Stimulated activated CD8-positive, alpha-beta memory T cell treated with anti-CD3 and anti-CD28 coated beads, Interleukin-12 subunit alpha, Interleukin-12 subunit beta, amount 100 ng/mL, for 24 hours (primary cell): ENCODE measurements around the gene PLCB1.

ENCODE experiments used
- DNase-seq: peaks from one replicate; pipeline ENCODE4 v3.0.0-alpha.2; 2020; ENCODE audit errors: extremely low read depth

The PLCB1 gene

DNA sequence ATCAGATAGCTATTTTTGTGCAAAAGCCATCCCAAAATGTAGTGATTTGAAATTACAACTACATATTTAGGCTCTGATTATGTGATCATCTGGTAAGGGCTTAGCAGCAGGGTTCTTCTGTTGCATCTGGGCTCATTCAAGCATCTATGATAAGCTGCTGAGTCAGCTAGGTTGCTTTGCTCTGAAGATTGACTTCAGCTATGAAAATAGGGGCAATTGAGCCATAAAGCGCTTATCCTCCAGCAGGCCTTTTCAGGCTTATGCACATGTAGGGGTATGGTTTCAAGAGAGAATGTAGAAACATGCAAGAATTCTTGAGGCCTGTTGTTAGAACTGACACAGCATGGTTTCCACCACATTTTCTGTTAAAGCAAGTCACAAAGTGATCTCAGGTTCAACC lies 114.1 kb downstream of the PLCB1 start:
- DNase-seq: no peak

DNA sequence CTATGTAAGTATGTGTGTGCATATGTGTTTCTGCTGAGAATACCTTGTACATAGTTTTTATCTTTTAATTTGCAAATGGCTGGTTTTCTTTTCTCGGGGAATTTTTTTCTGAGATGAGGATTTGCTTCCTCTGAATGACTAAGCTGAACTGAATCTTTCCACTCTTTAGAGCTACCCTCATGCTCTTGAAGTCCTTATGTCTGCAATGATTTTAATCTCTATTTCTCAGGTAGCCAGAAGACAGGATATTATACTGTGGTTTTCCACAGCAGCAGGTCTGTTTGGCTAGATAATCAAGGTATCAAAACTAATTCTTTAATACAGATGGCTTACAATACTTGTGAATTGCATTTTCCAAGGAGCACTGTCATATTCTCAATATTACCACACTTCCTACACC lies 114.7 kb downstream of the PLCB1 start:
- DNase-seq: no peak

DNA sequence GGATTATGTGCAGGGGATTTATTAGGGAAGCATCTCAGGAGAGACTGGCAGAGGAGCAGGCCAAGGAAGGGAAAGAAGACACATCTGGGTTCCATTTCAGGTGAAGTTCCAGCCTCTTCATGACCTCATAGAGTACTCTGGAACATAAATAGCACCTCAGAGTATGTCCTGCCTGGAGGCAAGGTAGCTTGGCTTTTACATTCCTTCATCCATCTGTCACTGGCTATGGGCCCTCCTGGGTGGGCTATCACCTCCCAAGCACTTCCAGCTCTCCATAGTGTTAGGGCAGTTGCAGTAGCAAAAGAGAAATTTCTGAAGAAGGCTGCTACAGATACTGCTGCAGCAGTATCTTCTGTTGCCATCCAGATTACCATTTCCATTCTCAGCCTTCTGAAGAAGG lies 116.0 kb downstream of the PLCB1 start:
- DNase-seq: no peak

DNA sequence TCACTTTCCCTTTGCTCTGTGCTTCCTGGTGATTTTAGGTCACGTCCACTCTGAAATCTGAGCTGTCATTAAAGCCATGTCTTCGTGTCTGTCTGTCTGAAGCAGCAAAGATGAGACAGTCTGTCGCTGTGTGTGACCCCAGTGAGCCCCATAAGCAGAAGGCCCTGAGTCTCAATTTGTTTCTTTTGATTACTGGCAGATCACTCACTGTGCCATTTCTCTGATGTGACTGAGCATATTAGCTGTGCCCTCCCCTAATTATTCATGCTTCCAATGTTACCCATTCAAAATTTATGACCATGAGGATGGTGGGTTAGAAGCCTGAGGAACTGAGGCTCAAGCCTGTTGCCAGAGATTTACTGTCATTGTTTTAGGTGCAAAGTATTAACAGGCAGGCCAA lies 117.6 kb downstream of the PLCB1 start:
- DNase-seq: no peak

DNA sequence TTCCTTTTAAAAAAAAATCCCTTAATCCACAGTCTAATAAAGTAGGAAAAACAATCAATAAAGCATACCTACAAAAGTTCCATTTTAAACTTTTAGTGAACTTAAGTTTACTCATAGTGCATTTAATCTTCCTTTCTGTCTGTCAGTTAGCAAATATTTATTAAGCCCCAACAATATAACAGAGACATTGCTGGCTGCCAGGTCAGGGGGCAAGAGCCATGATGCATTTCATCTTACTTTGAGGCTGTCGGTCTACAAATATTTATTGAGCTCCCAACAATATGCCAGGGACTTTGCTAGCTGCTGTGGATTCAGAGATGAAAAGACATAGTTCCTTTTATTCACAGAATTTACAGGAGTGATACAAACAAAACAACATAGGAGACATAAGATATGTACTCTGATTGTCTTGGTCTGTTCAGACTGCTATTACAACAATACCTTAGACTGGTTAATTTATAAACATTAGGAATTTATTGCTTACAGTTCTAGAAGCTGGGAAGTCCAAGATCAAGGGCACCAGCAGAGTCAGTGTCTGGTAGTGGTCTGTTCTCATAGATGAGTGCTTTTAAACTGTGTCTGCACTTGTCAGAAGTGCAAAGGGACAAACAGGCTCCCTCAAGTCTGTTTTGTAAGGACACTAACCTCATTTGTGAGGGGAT lies 118.6 kb downstream of the PLCB1 start:
- DNase-seq: no peak

DNA sequence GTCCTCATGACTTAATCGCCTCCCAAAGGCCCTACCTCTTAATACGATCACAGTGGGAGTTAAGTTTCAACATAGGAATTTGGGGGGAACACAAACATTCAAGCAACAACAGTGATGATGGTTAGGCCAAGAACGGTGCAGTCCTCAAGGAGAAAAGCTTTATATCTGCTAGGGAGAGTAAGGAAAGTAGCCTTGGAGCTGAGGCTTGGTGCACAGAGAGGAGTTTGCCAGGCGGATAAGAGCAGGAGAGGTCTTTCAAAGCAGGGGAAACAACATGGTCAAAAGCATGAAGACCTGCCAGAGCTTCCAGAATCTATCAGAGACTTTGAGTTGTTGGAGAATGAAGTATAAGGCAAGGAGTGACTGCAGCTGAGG lies 119.1 kb downstream of the PLCB1 start:
- DNase-seq: no peak

DNA sequence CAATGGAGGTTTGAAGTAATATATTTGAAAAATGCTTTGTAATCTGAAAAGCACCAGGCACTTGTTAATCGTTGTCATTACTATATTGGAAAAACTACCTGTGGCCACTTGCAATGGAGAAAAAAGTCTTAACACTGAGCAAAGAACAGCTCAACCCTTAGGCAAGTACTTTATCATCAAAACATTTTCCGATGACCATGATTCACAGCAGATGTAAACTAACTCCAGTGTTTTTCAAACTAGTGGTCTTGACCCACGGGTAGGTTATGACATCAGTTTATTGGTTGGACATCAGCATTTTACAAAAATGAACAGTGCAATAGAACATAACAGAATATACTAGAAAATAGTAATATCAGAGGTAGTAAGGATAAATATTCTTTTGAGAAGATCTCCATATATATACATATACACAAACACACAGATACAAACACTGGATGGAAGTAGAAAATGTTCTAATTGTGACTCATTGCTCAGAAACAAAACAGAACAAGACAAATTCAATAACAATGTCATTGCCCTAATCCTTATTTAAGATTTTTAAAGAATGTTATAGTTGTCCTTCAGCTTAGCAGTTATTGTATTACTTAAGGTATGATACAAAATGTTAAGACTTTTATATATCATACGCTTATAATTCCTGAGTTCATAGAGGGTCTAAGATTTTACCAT lies 123.0 kb downstream of the PLCB1 start:
- DNase-seq: no peak

DNA sequence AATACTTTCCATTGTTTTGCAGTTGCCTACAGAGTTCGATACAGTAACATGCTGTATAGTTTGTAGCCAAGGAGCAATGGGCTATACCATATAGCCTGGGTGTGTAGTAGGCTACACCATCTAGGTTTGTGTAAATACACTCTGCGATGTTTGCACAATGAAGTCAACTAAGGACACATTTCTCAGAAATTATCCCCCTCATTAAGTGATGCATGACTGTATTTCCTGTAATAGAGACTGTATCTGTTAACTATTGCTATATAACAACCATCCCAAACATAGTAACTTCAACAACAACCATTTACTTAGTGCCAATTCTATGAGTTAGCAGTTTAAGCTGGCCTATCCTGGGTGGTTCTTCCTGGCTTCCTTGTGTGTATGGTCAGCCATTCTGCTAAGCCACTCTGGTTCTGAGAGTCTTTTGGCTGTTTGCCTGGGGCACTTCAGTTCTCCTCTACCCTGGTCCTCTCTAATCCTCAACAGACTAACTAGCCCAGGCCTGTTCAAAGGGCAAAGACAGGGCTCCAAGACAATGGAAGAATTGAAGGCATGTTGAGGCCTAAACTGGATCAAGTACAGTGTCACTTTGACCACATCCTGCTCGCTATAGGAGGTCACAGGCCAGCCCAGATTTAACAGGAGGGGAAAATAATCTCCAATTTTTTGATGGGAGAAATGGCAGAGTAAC lies 124.0 kb downstream of the PLCB1 start:
- no peak for DNase-seq

DNA sequence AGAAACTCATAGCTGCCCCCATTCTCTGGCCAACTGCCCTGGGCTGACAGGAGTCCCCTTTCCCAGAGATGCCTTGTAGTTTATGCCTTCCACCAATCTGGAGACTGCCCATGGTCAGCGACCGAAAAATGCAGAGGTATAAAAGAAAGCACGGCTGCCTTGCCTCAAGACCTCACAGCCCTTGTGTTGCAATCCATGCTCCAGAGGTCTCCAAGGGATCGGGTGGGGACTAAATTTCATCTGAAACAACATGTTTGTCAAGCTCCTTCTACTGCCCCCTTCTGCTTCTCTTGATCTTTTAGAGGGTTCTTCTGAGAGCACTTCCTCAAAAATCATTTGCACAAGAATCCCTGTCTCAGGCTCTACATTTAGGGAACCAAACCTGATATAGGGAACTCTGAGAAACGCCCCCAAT lies 128.8 kb downstream of the PLCB1 start:
- no peak for DNase-seq

DNA sequence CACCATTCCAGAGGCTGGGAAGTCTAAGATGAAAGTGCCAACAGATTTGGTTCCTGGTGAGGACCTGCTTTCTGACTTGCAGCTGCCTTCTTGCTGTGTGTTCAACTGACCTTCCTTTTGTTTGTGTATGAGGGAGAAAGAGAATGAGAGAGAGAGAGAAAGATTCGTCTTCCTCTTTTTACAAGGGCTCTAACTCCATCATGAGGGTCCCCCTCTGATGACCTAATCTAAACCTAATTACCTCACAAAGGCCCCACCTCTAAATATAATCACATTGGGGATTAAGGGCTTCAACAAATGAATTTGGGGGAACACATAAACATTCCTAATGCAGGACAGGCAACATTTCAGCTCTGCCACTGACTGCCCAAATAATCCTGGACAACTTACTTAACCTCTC lies 130.7 kb downstream of the PLCB1 start:
- no peak for DNase-seq

DNA sequence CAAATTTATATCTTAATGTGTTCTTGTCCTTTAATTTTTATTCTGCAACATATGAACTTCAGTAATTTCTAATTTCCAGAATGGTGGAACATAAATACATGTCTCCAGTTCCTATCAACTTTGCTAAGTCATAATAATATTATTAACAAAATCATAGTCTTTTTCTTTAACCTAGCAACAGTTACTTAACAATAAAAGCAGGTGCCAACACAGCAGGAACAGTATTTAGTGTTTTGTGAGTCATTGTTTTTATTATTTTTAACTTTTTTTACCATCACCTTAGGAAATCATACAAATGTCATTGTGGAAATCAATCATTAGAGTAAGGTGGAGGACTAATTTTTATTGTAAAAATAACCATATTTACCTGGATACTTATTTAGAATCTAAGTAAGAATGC lies 133.5 kb downstream of the PLCB1 start:
- no peak for DNase-seq

DNA sequence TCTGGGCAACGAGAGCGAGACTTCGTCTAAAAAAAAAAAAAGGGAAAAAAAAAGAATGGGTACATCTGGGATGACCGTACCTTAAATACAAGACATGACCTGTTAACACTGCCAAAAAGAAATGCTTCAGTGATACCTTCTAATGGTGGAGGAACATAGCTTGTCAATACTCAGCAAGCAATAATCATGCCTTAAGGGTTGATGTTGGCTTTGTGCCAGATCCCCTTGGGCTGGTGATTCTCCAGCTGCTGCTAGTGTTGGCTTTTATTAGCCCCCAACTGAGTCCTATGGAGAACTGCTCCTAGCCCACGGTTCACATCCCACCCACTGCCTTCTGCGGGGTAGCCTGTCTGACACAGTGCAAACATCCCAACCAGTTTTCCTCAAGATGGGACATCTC lies 134.9 kb downstream of the PLCB1 start:
- no peak for DNase-seq

DNA sequence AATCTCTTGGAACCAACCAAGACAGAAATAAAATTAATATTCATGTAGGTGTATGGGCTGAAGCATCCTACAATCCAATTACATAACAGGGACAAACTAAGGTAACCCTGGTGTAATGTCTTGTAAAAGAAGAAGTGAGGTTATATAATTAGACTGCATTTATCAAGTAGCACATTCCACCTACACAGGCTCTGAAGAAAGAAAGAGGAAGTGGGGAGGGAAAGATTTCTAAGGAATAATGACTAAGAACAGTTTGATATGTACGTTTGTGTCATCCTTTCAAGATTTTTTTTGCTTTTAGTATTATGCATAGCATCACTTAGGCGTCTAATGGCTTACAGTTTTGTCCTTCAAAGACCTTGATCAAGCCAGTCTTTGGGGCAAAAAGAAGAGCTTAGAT lies 139.7 kb downstream of the PLCB1 start:
- no peak for DNase-seq

DNA sequence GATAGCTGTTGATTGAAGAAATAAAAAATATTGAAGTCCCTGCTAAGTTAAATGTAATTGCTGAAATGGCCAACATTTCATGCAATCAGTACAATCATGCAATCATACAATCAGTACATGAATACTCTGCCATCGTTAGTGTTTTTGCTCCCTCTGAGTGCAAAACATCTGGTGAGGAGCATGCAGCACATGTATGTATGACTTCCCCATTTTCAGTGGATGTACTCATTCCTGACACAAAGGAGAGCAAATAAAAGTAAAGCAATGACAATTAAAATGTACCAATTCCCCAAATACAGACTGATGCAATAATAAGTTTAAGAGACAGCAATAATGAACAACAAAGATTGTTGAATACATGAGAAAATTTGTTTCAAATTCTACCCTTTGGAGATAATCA lies 140.7 kb downstream of the PLCB1 start:
- no peak for DNase-seq

DNA sequence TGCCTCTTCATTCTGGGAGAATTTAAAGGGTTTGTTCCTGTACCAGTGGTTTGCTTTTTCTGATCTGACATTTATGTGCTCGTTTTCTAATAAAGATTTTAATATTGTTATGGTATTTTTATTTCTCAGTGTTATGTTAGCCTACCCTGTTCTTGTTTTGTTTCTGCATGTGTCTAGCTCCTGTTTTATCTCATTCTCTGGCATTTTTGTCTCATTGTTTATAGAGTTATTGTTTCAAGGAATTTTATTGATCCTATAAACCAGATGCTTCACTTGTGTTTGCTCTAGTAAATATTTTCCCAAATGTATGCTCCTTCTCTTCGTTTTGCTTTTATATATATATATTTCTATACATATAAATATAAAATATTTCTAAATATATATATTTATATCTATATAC lies 152.8 kb downstream of the PLCB1 start:
- no peak for DNase-seq

DNA sequence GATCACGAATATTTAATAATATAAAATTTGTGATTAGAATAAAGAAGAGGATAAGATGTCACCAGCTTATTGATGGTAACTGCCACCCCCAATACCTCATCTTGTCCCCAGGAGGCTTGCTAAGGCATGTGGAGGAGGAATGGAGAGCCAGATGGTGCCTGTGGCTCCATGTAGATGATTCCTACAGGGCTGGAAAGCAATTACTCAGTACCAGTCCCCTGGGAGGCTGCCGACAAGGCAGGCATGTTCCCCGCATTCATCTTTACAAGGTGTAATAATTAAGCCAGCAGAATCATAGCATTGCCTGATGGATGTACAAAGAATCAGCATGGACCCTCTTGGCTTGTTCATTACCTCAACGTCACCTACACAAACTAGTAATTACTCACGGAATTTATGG lies 155.3 kb downstream of the PLCB1 start:
- DNase-seq: no peak

DNA sequence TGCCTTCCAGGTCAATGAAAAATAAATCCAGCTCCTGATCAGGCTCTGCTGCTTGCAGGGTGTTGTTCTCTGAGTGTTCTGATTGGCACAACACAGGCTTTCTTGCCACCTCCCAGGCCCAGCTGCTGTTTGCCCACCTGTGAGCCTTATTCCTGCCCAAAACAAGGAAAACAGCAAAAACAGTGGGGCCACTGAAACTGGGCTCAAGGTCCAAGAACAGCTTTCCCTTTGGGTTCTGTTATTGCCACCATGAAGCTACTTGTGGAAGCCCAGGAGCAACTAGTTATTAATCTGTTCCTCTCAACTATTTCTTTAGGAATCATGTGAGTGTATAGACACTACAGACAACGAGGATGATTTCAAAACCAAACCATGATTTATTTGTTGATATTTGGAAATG lies 159.1 kb downstream of the PLCB1 start:
- DNase-seq: no peak

DNA sequence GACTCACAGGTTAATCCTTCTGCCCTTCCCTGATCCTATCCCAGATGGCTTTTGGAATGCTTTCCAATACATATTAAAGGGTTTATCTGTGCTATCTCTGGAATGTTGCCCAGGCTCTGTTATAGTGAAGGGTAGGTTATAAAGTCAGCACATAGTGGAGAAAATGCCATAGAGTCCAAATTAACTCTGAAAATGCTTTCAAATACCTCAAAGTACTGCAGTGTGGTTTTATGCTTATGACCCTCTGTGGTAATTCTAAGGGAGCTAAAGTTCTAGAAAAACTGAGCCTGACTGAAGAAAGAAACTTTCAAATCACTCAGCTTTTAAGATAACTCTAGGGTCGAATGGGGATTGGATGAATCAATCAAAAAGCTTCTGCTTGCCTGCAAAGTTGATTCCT lies 159.8 kb downstream of the PLCB1 start:
- no peak for DNase-seq

DNA sequence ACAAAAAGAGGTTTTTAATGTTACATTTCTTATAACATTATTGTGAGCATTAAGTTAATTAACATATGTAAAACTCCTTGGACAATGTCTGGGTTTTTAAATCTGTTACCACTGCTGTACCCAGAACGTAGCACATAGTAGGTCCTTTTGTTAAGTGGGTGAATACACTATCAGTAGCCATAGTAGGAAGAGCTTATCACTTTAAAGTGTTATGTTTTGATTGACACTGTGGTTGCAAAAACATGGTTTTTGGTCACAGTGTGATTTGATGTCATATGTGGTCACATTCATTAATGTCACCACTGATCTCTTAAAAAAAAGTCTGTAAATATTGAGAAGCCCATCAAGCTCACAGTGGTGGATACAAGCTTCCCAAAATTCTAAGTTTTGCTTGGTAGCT lies 160.7 kb downstream of the PLCB1 start:
- DNase-seq: no peak

DNA sequence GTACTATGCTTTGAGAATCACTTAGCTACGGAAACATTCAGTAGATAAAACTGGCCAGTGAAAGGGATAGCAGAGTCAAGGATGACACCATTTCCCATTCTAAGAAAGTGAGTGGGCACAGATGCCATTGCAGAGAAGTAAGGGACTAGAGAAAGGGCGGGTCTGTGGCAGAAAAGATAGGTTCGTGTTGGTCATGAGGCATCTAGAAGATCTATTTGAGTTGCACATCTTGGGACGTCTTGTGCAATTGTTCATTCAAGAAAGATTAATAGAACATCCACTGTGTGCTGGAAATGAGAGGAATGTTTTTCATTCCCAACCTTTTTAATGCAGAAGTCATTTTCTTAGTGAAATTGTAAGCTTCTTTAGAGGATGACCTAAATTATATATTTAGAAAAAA lies 161.7 kb downstream of the PLCB1 start:
- no peak for DNase-seq

DNA sequence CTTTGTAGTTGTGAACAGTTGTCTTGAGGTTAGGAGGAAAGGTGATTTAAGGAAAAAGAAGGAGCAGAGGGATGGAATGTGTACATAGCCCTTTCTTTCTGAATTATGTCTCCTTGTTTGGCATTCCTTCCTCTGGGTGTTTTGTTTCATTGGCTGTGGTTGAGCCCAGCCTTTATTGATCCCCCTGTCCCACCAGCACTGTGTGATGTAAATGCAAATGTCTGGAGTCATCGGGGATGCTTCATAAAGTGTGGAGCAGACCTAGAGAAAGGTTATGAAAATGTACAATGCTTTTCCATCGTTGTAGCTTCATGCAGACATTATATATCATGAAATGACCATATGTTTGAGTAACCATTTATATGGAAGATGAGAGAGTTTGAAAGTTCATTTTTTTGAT lies 164.5 kb downstream of the PLCB1 start:
- DNase-seq: no peak

DNA sequence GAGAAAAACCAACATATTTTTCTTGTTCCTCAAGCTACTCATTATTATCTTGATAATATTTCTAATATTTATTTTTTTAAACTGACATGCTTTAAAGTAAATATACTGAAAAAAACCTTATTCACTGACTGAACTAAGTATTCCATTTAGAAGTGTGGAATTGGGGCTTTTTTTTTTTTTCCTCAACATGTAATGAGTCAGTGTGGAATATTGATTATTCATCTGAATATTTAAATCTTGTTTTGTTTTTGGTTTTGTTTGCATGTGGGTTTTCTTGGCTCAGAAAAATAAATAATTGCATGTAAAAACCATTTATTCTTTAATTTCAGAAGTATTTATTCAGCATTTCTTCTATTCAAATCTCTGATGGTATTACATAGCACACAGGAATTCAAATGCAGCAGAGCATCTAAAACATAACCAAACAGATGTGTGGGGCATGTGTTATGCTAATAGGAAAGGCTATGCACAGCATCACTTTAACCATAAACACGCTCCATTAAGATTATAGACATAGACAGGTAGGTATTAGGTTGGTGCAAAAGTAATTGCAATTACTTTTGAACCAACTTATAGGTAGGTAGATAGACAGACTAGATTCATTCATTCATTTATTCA lies 166.5 kb downstream of the PLCB1 start:
- DNase-seq: no peak

DNA sequence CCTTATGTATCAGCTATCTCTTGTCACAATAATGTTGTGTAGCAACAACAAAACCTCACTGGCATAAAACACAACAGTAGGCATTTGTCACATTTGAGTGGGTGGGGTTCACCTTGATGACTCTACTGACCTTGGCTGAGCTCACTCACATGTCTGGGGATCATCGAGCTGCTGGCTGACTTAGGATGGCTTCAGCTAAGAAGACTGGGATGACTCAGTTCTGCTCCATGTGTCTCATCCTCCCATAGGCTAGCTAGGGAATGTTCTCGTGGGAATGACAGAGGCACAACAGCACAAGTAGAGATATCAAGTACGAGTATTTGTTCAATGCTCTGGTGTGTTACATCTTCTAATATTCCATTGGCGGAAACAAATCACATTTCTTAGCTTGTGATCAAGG lies 167.9 kb downstream of the PLCB1 start:
- DNase-seq: no peak
